KBM-7 (cell line): ENCODE data around the gene WDR17.

Experiments
- DNase-seq: peaks from one replicate; pipeline ENCODE4 v3.0.0-alpha.2; 2015
- in situ Hi-C: fragments of 300-500 bp; cut with MboI; formaldehyde crosslinking; loops from 2 replicates; pipeline ENCODE4 v1.14.3; 2020; ENCODE audit warnings: low sequenced_read_pairs, low pct_unique_long_range_greater_than_20kb, mixed read lengths

Gene WDR17

DNA sequence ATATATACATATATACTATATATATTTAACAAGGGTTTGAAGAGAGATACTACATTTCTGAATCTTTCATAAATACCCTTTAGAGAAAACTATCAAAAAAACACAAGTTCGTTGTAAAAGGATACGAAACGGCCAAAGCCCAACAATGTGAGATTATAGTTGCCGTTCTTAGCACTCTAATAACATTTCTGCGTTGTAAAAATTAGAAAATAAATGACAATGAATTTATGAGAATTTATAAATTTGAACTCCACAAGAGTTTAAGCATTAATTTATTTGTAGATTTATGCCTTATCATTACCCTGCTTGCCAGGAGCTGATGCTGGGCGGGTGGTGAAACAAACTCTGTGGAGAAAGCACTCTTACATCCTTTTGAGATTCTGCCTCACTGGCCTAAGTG lies 1.1 kb downstream of the WDR17 start:
- DNase-seq, result no peak

DNA sequence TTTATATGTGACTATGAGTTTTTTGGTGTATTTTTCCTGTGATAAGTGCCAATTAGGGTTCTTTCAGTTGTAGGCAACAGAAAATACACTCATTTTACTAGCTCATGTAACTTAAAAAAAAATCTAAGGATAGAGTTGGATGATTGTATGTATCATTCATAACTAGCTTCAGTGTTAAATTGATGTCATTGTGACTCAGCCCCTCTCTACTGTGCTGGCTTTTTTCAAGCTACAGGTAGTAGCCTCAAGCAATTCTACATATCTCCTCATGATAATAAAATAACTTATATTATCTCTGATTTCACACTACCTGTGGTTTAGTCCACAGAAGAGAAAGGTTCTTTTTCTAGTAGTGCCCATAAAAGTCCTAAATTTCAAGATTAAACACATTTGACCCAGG lies 11.9 kb downstream of the WDR17 start:
- DNase-seq, result no peak
- in situ Hi-C loops, result no loop called here

More for the DNA sequence above, 1.1 kb downstream of the WDR17 start:
- in situ Hi-C loops, result no loop called here

DNA sequence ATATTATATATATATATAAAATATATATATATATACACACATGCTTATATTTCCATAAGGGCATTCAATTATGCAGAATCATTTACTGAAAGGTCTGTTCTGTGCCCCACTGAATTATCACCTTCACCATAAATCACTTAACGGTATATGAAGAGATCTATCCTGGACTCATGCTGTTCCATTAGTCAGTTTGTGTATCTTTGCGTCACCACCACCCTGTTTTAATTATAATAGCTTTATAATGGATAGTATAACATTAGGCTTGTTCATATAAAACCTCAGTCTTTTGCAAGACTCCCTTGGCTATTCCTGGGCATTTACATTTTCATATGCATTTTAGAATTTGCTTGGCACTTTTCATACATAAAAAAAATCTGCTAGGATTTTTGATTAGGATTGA lies 19.1 kb downstream of the WDR17 start:
- in situ Hi-C loops, result no loop called here
- no peak for DNase-seq

DNA sequence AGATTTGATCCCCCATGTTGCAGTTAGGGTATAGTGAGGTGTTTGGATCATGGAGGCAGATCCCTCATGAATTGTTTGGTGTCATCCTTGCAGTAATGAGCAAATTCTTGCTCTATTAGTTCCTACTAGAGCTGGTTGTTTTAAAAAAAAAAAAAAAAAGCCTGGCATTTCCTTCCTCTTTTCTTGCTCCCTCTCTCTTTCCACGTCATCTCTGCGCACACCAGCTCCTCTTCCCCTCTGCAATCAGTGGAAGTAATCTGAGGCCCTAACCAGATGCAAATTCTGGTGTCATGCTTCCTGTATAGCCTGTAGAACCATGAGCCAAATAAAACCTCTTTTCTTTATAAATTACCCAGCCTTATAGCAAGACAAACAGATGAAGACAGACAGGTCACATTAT lies 24.5 kb downstream of the WDR17 start:
- in situ Hi-C loops, result no loop called here
- peak; percentile 90 for DNase-seq

DNA sequence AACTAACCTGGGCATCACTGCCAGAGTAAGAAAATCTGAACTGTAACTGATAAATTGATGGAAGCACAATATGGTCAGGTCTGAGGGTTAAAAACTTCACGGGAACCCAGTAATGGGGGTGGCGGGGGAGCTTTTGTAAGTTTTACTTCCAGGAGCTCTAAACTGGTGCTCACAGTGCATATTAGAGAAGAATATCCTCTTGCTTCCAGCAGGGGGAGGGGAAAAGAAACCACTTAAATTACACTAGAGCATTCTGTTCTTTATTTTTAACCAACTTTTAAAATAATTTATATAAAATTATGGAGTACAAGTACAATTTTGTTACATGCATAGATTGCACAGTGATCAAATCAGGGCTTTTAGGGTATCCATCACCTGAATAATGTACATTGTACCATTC lies 33.7 kb downstream of the WDR17 start:
- DNase-seq, result no peak
- in situ Hi-C loops, result no loop called here

DNA sequence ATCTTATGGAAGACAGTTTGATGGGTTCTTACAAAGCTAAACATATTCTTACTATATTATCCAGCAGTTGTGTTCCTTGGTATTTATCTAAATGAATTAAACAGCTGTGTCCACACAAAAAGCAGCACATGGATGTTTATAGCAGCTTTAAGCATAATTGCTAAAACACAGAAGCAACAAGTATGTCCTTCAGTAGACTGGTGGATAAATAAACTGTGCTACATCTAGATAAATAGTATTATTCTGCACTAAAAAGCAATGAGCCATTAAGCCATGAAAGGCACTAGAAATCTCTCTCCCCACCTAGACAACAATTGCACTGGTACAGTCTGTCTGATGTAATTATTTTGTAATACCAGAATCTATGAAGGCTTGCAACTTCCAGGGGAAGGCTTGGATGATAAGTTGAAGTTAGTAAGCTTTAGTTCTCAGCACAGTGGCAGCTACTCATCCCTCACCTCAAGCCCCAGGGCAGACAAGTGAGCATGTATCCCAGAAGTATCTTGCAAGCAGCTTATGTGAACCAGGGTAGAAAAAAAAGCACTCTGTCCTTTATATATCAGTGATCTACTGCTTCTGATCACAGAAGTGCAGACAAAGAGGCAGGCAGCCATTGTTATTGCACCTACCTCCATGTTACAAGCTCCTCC lies 36.9 kb downstream of the WDR17 start:
- in situ Hi-C loops, result no loop called here
- DNase-seq, result no peak

DNA sequence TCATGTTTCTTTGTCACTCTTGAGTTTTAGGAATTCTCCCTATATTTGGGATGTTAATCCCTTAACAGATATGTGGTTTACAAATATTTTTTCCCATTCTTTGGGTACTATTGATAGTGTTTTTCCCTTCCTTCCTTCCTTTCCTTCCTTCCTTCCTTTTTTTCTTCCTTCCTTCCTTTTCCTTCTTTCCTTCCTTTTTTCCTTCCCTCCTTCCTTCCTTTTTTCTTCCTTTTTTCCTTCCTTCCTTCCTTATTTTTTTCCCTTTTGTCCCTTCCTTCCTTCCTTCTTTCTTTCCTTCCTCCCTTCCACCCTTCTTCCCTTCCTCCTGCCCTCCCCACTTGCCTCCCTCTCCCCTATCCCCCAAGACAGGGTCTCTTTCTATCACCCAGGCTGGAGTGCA lies 42.1 kb downstream of the WDR17 start:
- no peak for DNase-seq
- in situ Hi-C loops, result no loop called here

DNA sequence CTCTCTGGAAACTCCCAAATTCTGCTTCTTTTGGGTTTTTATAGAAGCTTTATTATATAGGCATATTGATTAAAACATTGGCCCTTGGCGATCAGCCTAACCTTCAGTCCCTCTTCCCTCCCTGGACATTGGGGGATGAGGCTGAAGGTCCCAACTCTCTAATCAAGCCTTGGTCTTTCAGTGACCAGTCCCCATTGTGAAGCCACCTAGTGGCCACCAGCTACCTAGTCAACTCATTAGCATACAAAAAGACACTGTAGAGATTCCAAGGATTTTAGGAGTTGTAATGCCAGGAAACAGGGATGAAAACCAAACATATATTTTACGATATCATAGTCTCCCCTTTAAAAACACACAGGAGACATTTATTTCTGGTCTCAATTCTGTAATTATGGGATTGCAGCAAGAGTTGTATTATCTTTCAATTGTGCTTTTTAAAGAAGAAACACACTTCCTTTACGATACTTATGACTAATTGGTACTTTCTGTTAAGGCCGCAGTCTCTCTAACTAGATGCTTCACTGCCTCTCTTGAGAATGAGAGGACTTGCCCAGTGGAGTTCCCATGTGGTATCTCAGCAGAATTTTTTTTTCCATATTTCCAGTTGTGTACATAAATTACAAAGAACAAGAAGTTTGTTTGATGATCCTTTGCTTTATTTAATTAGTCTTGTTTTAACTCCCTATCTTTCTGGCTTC lies 58.2 kb downstream of the WDR17 start:
- in situ Hi-C loops, result no loop called here
- DNase-seq, result peak; percentile 18

DNA sequence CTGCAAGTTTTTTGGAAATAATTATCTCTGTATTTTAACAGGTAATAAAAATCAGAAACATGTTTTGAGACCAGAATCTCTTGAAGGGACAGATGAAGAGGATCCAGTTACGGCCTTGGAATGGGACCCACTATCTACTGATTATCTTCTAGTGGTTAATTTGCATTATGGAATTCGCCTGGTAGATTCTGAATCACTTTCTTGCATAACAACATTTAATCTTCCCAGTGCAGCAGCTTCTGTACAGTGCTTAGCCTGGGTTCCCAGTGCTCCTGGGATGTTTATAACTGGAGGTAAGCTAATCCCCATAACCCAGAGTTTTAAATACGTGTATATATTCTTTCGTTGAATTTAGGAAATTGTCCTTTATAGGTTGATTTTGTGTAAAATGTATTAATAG lies 59.4 kb downstream of the WDR17 start:
- in situ Hi-C loops, result no loop called here

DNA sequence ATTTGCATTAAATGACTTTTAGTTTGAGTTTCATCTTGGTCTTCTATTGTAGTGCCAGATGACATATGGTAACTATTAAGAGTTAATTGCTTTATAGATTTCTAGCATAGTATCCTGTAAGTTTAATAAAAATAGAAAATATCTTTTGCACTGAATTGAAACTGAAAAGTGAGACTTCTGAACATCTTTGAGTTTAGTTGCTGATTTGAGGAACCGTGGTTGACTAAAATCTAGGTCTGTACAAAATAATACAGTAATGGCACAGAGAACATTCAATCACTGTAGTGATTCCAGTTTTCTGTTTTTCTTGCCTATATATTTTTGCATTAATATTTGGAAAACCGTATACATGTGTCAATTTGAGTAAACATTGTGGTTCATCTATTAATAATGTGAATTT lies 69.0 kb downstream of the WDR17 start:
- in situ Hi-C loops, result no loop called here
- DNase-seq, result no peak

More for the DNA sequence above, 59.4 kb downstream of the WDR17 start:
- no peak for DNase-seq

DNA sequence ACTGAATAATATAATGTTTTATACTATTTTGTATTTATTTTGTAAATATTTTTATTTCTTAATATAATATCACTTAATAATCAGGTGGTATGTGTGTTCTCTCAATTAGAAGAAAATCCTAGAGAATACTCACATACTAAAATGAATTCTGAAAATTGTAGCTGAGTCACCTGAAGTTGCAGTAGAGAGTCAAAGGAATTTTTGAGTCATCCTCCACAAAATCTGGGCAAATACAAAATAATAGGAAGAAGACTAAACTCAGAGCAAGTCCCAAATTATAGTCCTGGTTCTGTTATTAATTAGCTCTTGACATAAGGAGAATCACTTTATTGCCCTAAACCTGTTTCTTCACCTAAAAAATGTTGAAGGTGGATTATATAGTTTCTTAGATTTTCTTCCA lies 72.0 kb downstream of the WDR17 start:
- in situ Hi-C loops, result no loop called here
- no peak for DNase-seq

DNA sequence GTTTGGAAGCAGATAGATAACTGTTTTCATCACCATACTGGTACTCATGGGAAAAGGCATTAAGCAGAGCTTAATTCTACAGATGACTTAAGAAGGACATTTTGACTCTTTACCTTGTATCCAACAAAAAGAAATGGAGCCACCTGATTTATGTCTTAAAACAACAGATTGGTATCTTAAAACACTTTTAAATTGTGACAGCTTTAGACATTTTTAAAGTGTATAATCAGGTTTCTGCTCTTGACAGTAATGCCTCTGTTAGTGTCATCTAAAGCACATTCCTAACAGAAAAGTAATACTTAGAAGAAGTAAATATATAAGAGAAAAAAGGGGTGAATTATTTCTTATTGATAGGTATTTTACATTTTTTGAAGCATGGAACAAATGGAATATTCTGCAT lies 73.9 kb downstream of the WDR17 start:
- in situ Hi-C loops, result no loop called here
- no peak for DNase-seq

DNA sequence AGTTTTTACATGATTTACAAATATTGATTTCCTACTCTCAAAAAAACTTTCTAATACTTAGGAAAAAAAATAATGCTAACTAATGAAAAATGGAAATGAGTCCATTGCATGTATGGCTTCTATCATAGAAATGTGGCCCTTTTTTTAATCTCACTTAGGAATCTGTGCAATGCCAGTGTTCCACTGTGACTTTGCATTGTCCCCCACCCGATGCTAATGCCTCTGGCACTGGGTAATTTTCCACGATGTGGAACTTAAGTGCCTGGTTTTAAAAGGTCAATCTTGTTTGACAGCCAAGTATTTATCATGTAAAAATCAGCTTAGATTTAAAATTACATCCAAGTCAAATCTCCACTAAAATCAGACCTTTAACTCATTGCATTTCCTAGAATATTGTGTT lies 76.6 kb downstream of the WDR17 start:
- DNase-seq, result no peak
- in situ Hi-C loops, result no loop called here

DNA sequence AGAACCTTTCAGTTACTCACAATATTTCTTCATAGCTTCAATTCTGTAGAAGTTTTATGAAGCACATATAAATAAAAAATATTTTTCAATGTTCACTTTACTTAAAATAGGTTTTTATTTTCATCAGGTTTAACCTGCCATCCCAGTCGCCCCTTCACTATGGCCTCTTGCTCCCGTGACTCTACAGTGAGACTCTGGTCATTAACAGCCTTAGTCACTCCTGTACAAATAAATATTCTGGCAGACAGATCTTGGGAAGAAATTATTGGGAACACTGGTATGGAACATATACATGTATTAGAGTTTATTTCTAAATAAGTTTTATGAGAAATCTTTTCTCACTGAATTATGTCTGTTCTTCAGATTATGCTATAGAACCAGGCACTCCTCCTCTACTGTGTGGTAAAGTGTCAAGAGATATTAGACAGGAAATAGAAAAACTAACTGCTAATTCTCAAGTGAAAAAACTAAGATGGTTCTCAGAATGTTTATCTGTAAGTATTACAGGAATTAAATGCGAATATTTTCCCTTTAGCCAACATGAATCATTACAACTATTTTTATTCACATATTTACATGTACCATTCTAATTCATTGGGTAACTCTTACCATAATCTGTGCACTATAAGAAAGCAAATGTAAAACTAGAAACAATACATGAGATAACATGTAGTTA lies 84.2 kb downstream of the WDR17 start:
- DNase-seq, result no peak
- in situ Hi-C loops, result no loop called here

DNA sequence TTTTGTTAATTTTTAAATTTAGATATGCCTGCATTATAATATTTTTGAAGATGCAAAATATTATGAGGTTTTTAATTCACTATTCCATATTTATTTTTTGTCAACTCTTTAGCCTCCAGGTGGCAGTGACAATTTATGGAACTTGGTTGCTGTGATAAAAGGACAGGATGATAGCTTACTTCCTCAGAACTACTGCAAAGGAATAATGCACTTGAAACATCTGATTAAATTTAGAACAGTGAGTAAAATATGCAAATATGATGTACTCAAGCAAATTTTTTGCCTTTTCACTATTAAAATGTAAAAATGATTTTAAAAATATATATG lies 84.7 kb downstream of the WDR17 start:
- DNase-seq, result peak; percentile 48

DNA sequence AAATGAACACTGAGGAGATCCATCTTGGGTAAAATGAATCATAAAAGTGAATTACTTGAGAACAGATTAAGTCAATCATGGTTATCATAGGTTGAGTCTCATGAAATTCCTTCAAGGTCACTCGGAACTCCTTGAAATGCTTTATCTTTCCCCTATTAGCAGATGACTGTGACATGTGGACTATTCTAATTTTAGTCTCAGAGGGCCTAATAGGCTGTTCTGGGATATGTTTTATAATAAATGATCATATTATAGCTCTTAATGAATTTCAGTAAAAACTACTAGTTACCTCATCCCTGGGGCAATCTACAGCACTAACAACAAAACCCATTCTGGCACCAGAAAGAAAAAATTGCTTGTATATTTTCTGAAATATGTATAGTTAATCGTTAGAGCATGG lies 85.1 kb downstream of the WDR17 start:
- in situ Hi-C loops, result no loop called here
- no peak for DNase-seq

More for the DNA sequence above, 84.7 kb downstream of the WDR17 start:
- in situ Hi-C loops, result no loop called here

DNA sequence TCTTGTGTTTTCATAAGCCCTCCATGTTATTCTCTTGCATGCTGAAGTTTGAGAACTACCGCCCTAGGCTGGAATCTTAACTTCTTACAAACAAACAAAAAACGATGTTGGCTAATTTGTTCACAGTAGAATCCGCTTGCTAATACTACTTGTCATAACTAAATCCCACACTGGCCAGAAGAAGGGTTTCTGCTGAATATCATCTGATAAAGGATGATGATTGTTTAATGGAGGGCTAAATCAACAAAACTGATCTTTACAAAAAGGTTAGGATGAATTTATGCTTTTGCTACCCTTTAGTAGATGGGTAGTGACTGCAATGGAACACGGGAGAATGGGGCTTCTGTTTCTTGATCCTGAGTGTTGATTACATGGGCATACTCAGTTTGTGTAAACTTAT lies 87.5 kb downstream of the WDR17 start:
- DNase-seq, result no peak
- in situ Hi-C loops, result no loop called here

DNA sequence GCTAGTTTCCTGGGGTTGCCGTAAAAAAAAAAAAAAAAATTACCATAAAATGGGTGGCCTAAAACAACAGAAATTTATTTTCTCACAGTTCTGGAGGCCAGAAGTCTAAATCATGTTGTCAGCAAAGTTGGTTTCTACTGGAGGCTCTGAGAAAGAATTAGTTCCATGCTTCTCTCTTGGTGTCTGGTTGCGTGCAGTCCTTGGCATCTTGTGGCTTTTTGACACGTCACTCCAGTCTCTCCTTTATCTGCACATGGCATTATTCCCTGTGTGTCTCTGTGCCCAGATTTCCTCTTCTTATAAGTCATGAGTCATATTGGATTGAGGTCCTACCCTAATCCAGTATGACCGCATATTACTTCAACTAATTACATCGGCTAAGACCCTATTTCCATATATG lies 91.0 kb downstream of the WDR17 start:
- in situ Hi-C loops, result no loop called here
- no peak for DNase-seq

DNA sequence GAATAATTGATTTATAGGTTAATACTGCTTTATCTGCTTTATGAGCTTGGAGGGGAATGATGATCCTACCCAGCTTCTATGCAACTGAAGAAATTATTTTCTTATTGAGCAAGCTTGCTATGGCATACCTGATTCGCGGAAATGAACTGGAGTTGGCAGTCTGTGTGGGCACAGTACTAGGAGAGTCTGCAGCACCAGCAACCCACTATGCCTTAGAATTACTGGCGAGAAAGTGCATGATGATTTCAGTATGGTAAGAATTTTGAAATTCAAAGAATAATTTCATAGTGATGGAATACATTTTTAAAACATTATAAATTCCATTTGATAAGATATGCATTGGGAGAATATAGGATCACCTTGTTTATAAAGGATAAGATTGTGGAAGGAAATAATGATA lies 97.4 kb downstream of the WDR17 start:
- in situ Hi-C loops, result no loop called here
- DNase-seq, result no peak

DNA sequence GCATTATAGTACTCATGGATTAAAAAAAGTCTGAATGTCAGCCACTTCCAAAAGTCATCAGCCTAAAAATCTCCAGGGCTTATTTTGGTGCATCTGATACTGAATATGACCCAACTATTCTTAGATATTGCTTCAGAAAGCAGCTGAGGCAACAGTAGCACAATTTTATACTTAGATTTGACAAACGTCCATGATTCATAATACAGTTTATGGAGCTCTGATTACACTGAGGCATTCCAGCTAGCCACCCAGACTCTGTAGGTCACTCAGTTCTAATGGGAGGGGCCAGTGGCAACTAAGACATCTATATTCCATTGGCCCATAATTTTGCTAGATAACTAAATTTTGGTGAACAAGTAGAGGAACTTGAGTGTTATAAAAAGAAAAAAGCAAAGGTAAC lies 119.4 kb downstream of the WDR17 start:
- in situ Hi-C loops, result no loop called here
- no peak for DNase-seq

DNA sequence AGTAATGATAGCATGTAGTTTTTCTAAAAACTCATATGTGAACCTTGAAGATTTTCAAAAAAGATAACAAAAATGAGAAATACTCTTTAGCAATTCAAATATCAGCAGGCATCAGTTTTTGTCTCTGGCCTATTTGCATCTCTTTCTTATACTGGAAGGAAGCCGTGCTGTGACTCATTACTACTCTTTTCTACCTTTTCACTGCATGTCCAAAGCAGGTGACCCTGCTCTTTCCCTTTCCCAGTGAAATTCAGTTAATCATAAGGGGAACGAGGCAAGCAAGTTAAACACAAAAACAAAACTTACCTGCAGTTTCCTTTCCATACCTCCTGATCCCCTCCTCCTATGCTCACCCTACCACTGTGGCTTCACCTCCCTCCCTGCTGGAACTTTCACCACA lies 120.4 kb downstream of the WDR17 start:
- in situ Hi-C loops, result no loop called here
- DNase-seq, result no peak
